Stimulated activated CD8-positive, alpha-beta memory T cell treated with anti-CD3 and anti-CD28 coated beads, Interleukin-15, amount 100 ng/mL, for 4 hours (primary cell): ENCODE data around the gene AK4.
"Not testable (repeated sequence)": the region's sequence is repeated elsewhere in the genome, so short reads cannot be mapped to it uniquely, and the experiment has no call there.

Source experiments
- DNase-seq, 2 donors: peaks; one replicate each; pipeline ENCODE4 v3.0.0-alpha.2; 2020; ENCODE audit warnings: low read depth in 2 of 2

AK4 gene

GRCh38 chr1:65148178-65148547 lies at the start of gene AK4:
Gene AK4, plus strand, starts transcription at chr1:65148203. Its CDS starts 205 bp downstream, at chr1:65148408.
- not testable (repeated sequence) for DNase-seq

- no peak for DNase-seq
Measured at GRCh38 chr1:65103807-65104206, 44.2 kb upstream of the AK4 start.

GRCh38 chr1:65104854-65105534 lies 43.0 kb upstream of the AK4 start:
- DNase-seq, result no peak

GRCh38 chr1:65105596-65105995 lies 42.4 kb upstream of the AK4 start:
- DNase-seq, result no peak

- no peak for DNase-seq
Measured at GRCh38 chr1:65108025-65108642, 39.9 kb upstream of the AK4 start.

- DNase-seq, result no peak
Measured at GRCh38 chr1:65109487-65109886, 38.5 kb upstream of the AK4 start.

- no peak for DNase-seq
Measured at GRCh38 chr1:65112811-65113210, 35.2 kb upstream of the AK4 start.

GRCh38 chr1:65113298-65113697 lies 34.7 kb upstream of the AK4 start:
- DNase-seq, result no peak

GRCh38 chr1:65114322-65114721 lies 33.7 kb upstream of the AK4 start:
- DNase-seq, result no peak

- DNase-seq, result no peak
Measured at GRCh38 chr1:65119951-65120350, 28.1 kb upstream of the AK4 start.

GRCh38 chr1:65129104-65129503 lies 18.9 kb upstream of the AK4 start:
- DNase-seq, result not testable (repeated sequence)

GRCh38 chr1:65138524-65138923 lies 9.5 kb upstream of the AK4 start:
- no peak for DNase-seq

GRCh38 chr1:65139793-65140192 lies 8.2 kb upstream of the AK4 start:
- DNase-seq, result not testable (repeated sequence)

GRCh38 chr1:65141394-65141793 lies 6.6 kb upstream of the AK4 start:
- no peak for DNase-seq

GRCh38 chr1:65141918-65142317 lies 6.1 kb upstream of the AK4 start:
- no peak for DNase-seq

- DNase-seq, result not testable (repeated sequence)
Measured at GRCh38 chr1:65143112-65143658, 4.8 kb upstream of the AK4 start.

GRCh38 chr1:65146908-65147423 lies 1.0 kb upstream of the AK4 start:
- no peak for DNase-seq

- peak in 1 of 2 donors; percentile 15 for DNase-seq
Measured at GRCh38 chr1:65147424-65148177, 402 bp upstream of the AK4 start.

- peak in 1 of 2 donors; percentile 11 for DNase-seq
Measured at GRCh38 chr1:65148548-65149350, 746 bp downstream of the AK4 start.

GRCh38 chr1:65149351-65150107 lies 1.5 kb downstream of the AK4 start:
- no peak for DNase-seq

- no peak for DNase-seq
Measured at GRCh38 chr1:65150108-65150463, 2.1 kb downstream of the AK4 start.
